HepG2 (cell line): Measurements from ENCODE around the gene NUP153. TPM values are rescaled to one million over a fixed set of nuclear protein-coding genes. Genes with fewer than 3 reads are reported as not detected.

Source experiments
- ELF1 ChIP-seq: sonication (generic); formaldehyde crosslinking; IDR thresholded peaks from 2 replicates; pipeline ENCODE4 v1.4.0; 2020; ENCODE audit warnings: missing genetic modification reagents
- ETV5 ChIP-seq: IDR thresholded peaks from 2 replicates; pipeline ENCODE4 v1.6.1; 2018; ENCODE audit warnings: missing biosample characterization, missing genetic modification reagents, inconsistent platforms, borderline replicate concordance
- FOXK1 ChIP-seq: sonication (generic); formaldehyde crosslinking; IDR thresholded peaks from 2 replicates; pipeline ENCODE4 v1.4.0; 2020; ENCODE audit warnings: low read depth, missing genetic modification reagents, borderline replicate concordance
- IRX3 ChIP-seq: sonication (generic); formaldehyde crosslinking; IDR thresholded peaks from 2 replicates; pipeline ENCODE4 v1.8.1; 2023; ENCODE audit warnings: mild to moderate bottlenecking, low read depth, missing genetic modification reagents, borderline replicate concordance
- KMT2A ChIP-seq: sonication (generic); formaldehyde crosslinking; IDR thresholded peaks from 2 replicates; pipeline ENCODE4 v1.4.0; 2020; ENCODE audit warnings: missing genetic modification reagents
- MED13 ChIP-seq: sonication (generic); formaldehyde crosslinking; IDR thresholded peaks from 2 replicates; pipeline ENCODE4 v1.5.0; 2020; ENCODE audit warnings: missing genetic modification reagents
- MTA1 ChIP-seq: sonication (generic); formaldehyde crosslinking; IDR thresholded peaks from 2 replicates; pipeline ENCODE4 v1.4.0; 2020; ENCODE audit warnings: missing genetic modification reagents, mild to moderate bottlenecking, borderline replicate concordance
- MXD4 ChIP-seq: IDR thresholded peaks from 2 replicates; pipeline ENCODE4 v1.6.1; 2016; ENCODE audit warnings: mild to moderate bottlenecking, missing biosample characterization, missing genetic modification reagents
- NFYB ChIP-seq: sonication (generic); formaldehyde crosslinking; IDR thresholded peaks from 2 replicates; pipeline ENCODE4 v1.4.0; 2020; ENCODE audit warnings: missing genetic modification reagents
- SALL2 ChIP-seq: sonication (generic); formaldehyde crosslinking; IDR thresholded peaks from 2 replicates; pipeline ENCODE4 v1.8.1; 2023; ENCODE audit warnings: mild to moderate bottlenecking, missing genetic modification reagents, inconsistent platforms
- ZNF138 ChIP-seq: sonication (generic); formaldehyde crosslinking; IDR thresholded peaks from 2 replicates; pipeline ENCODE4 v1.5.0; 2020; ENCODE audit warnings: mild to moderate bottlenecking, low read depth, missing genetic modification reagents
- ZNF234 ChIP-seq: sonication (generic); formaldehyde crosslinking; conservative IDR thresholded peaks from 2 replicates; pipeline ENCODE4 v1.5.1; 2020; ENCODE audit warnings: mild to moderate bottlenecking, missing genetic modification reagents
- ZNF274 ChIP-seq: sonication (generic); formaldehyde crosslinking; IDR thresholded peaks from 2 replicates; pipeline ENCODE4 v1.5.1; 2020; ENCODE audit warnings: mild to moderate bottlenecking, missing genetic modification reagents
- ZNF333 ChIP-seq: sonication (generic); formaldehyde crosslinking; IDR thresholded peaks from 2 replicates; pipeline ENCODE4 v1.4.0; 2020; ENCODE audit warnings: mild to moderate bottlenecking, missing genetic modification reagents, borderline replicate concordance
- ZNF354B ChIP-seq: sonication (generic); formaldehyde crosslinking; IDR thresholded peaks from 2 replicates; pipeline ENCODE4 v1.8.0; 2022; ENCODE audit warnings: mild to moderate bottlenecking, missing genetic modification reagents
- ZNF468 ChIP-seq: sonication (generic); formaldehyde crosslinking; IDR thresholded peaks from 2 replicates; pipeline ENCODE4 v1.8.0; 2022; ENCODE audit warnings: mild to moderate bottlenecking, moderate library complexity, missing genetic modification reagents
- ZNF670 ChIP-seq: sonication (generic); formaldehyde crosslinking; IDR thresholded peaks from 2 replicates; pipeline ENCODE4 v1.8.0; 2022; ENCODE audit warnings: mild to moderate bottlenecking, missing genetic modification reagents, borderline replicate concordance
- ZNF7 ChIP-seq: IDR thresholded peaks from 2 replicates; pipeline ENCODE4 v1.6.1; 2016; ENCODE audit warnings: missing biosample characterization, missing genetic modification reagents
- ZNF800 ChIP-seq: sonication (generic); formaldehyde crosslinking; IDR thresholded peaks from 2 replicates; pipeline ENCODE4 v1.4.0; 2020; ENCODE audit warnings: missing genetic modification reagents
- ZNF891 ChIP-seq: sonication (generic); formaldehyde crosslinking; IDR thresholded peaks from 2 replicates; pipeline ENCODE4 v1.5.0; 2020; ENCODE audit warnings: mild to moderate bottlenecking, missing genetic modification reagents
- polyA plus RNA-seq, 8 experiments: library from polyadenylated mRNA; depleted of rRNA in 3 of 8; stranded (reverse) in 7 of 8; unstranded in 1 of 8; fragments of >200 nt; fragmentation: Illumina TruSeq in 4 of 8; extraction: Trizol in 4 of 8; gene quantifications; 2 replicates each; pipeline versions ENCODE4 v1.2.1 to v1.2.3, GENCODE V29; 2011 to 2016; ENCODE audit warnings: low read depth in 4 of 8, missing spikeins in 1 of 8, mixed read lengths in 1 of 8; ENCODE audit not compliant: insufficient read depth in 1 of 8
- total RNA-seq, 5 experiments: library from RNA; depleted of rRNA; stranded (reverse); fragments of >200 nt; fragmentation: Illumina TruSeq; extraction: Trizol; gene quantifications; 2 replicates each; pipeline ENCODE4 v1.2.3, GENCODE V29; 2016; ENCODE audit warnings: low read depth in 1 of 5
- TF ChIP-seq, protein P1 (sequence below): sonication (generic); formaldehyde crosslinking; IDR thresholded peaks from 2 replicates; pipeline ENCODE4 v1.9.0; 2021; ENCODE audit warnings: missing genetic modification reagents, mild to moderate bottlenecking, borderline replicate concordance
- TF ChIP-seq, protein P2 (sequence below): sonication (generic); formaldehyde crosslinking; conservative IDR thresholded peaks from 2 replicates; pipeline ENCODE4 v1.8.0; 2022; ENCODE audit warnings: low read depth, missing genetic modification reagents
- TF ChIP-seq, protein P3 (sequence below): IDR thresholded peaks from 2 replicates; pipeline ENCODE4 v1.6.1; 2016; ENCODE audit warnings: low read depth, control low read depth

NUP153 gene
- total and polyA plus RNA-seq, 2 of the 13 experiments (the other 11 are each of a cell fraction or from before 2014, with no cell fraction given), result 29.8 to 55.2 TPM

- TF ChIP-seq, protein P1, sequence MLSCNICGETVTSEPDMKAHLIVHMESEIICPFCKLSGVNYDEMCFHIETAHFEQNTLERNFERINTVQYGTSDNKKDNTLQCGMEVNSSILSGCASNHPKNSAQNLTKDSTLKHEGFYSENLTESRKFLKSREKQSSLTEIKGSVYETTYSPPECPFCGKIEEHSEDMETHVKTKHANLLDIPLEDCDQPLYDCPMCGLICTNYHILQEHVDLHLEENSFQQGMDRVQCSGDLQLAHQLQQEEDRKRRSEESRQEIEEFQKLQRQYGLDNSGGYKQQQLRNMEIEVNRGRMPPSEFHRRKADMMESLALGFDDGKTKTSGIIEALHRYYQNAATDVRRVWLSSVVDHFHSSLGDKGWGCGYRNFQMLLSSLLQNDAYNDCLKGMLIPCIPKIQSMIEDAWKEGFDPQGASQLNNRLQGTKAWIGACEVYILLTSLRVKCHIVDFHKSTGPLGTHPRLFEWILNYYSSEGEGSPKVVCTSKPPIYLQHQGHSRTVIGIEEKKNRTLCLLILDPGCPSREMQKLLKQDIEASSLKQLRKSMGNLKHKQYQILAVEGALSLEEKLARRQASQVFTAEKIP (CRISPR knock-in tag), result no peak
- TF ChIP-seq ZNF274 (CRISPR knock-in tag) (peak; percentile 65), MXD4 (CRISPR knock-in tag) (peak; percentile 88; the same call in 1 of the 2 replicates), ZNF354B (CRISPR knock-in tag) (peak; percentile 77; the same call in 1 of the 2 replicates), ZNF234 (peak; percentile 46; the same call in 1 of the 2 replicates), ZNF468 (CRISPR knock-in tag) (no peak), ETV5 (peak; percentile 42; the same call in 1 of the 2 replicates), FOXK1 (CRISPR knock-in tag) (no peak), NFYB (CRISPR knock-in tag) (0 out of 2 replicates have a peak, but pooled peaks have one; percentile 7), MED13 (CRISPR knock-in tag) (peak; percentile 78; the same call in 1 of the 2 replicates), ZNF333 (CRISPR knock-in tag) (no peak; the same call in 1 of the 2 replicates), ZNF800 (CRISPR knock-in tag) (peak; percentile 84; the same call in 1 of the 2 replicates), ZNF670 (CRISPR knock-in tag) (peak; percentile 78; the same call in 1 of the 2 replicates), ZNF138 (CRISPR knock-in tag) (no peak), ELF1 (CRISPR knock-in tag) (no peak), IRX3 (CRISPR knock-in tag) (peak; percentile 46), ZNF891 (peak; percentile 77), ZNF7 (CRISPR knock-in tag) (no peak), MTA1 (CRISPR knock-in tag) (0 out of 2 replicates have a peak, but pooled peaks have one; percentile 31), SALL2 (CRISPR knock-in tag) (peak; percentile 82), KMT2A (CRISPR knock-in tag) (0 out of 2 replicates have a peak, but pooled peaks have one; percentile 30)
- TF ChIP-seq, protein P2, sequence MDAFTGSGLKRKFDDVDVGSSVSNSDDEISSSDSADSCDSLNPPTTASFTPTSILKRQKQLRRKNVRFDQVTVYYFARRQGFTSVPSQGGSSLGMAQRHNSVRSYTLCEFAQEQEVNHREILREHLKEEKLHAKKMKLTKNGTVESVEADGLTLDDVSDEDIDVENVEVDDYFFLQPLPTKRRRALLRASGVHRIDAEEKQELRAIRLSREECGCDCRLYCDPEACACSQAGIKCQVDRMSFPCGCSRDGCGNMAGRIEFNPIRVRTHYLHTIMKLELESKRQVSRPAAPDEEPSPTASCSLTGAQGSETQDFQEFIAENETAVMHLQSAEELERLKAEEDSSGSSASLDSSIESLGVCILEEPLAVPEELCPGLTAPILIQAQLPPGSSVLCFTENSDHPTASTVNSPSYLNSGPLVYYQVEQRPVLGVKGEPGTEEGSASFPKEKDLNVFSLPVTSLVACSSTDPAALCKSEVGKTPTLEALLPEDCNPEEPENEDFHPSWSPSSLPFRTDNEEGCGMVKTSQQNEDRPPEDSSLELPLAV (CRISPR knock-in tag), result peak; percentile 80; the same call in 1 of the 2 replicates
- TF ChIP-seq, protein P3, sequence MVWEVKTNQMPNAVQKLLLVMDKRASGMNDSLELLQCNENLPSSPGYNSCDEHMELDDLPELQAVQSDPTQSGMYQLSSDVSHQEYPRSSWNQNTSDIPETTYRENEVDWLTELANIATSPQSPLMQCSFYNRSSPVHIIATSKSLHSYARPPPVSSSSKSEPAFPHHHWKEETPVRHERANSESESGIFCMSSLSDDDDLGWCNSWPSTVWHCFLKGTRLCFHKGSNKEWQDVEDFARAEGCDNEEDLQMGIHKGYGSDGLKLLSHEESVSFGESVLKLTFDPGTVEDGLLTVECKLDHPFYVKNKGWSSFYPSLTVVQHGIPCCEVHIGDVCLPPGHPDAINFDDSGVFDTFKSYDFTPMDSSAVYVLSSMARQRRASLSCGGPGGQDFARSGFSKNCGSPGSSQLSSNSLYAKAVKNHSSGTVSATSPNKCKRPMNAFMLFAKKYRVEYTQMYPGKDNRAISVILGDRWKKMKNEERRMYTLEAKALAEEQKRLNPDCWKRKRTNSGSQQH (CRISPR knock-in tag), result no peak; the same call in 1 of the 2 replicates
Measured at GRCh38 chr6:17705778-17706579, 746 bp downstream of the NUP153 start (continued).
